K562 (cell line): ENCODE measurements around the gene IRF2BP1. TPM values are rescaled to one million over a fixed set of nuclear protein-coding genes. Genes with fewer than 3 reads are reported as not detected.
A peak's percentile ranks its signal among the peaks of the same experiment; 100 is the strongest.

Experiments
- AFF4 ChIP-seq: sonication (generic); formaldehyde crosslinking; IDR thresholded peaks from 2 replicates; pipeline ENCODE4 v1.8.0; 2023; ENCODE audit warnings: mild to moderate bottlenecking, missing genetic modification reagents
- FIP1L1 ChIP-seq: fragments of 200-400 bp; formaldehyde crosslinking; IDR thresholded peaks from 2 replicates; pipeline ENCODE4 v1.6.1; 2018; ENCODE audit warnings: mild to moderate bottlenecking, low read depth, low read length; ENCODE audit not compliant: poor library complexity, severe bottlenecking
- HMBOX1 ChIP-seq: sonication (generic); IDR thresholded peaks from 2 replicates; pipeline ENCODE4 v1.6.1; 2016
- KLF16 ChIP-seq: IDR thresholded peaks from 2 replicates; pipeline ENCODE4 v1.6.1; 2016; ENCODE audit warnings: antibody characterized with exemption
- MYNN ChIP-seq, 2 experiments: sonication (generic); formaldehyde crosslinking in 1 of 2; IDR thresholded peaks; 2 replicates each; pipeline versions ENCODE4 v1.5.0 to v1.6.1; 2016 to 2020; ENCODE audit warnings: antibody characterized with exemption in 1 of 2, missing genetic modification reagents in 1 of 2
- NFE2 ChIP-seq: IDR thresholded peaks from 2 replicates; pipeline ENCODE4 v1.6.1; 2014; ENCODE audit warnings: antibody characterized with exemption, low read depth
- NR2C1 ChIP-seq, 2 experiments: fragments of 450-650 bp; IDR thresholded peaks; 2 replicates each; pipeline ENCODE4 v1.6.1; 2017; ENCODE audit warnings: mild to moderate bottlenecking in 2 of 2, antibody characterized with exemption in 1 of 2, inconsistent platforms in 1 of 2, missing compliant biosample characterization in 1 of 2, missing genetic modification characterization in 1 of 2
- RFX7 ChIP-seq: fragments of 250-450 bp; sonication (Bioruptor Pico); IDR thresholded peaks from 2 replicates; pipeline ENCODE4 v1.5.1; 2021; ENCODE audit warnings: mild to moderate bottlenecking
- TCFL5 ChIP-seq: fragments of 250-450 bp; sonication (Bioruptor Pico); conservative IDR thresholded peaks from 2 replicates; pipeline ENCODE4 v1.6.1; 2021; ENCODE audit warnings: mild to moderate bottlenecking, moderate library complexity, matching md5 sums
- THRAP3 ChIP-seq: fragments of 450-650 bp; IDR thresholded peaks from 2 replicates; pipeline ENCODE4 v1.6.1; 2016; ENCODE audit warnings: mild to moderate bottlenecking, inconsistent platforms, borderline replicate concordance
- TRIM24 ChIP-seq, 2 experiments: fragments of 450-650 bp; IDR thresholded peaks; 2 replicates each; pipeline ENCODE4 v1.6.1; 2016
- XRCC3 ChIP-seq: fragments of 450-650 bp; IDR thresholded peaks from 2 replicates; pipeline ENCODE4 v1.6.1; 2017; ENCODE audit warnings: mild to moderate bottlenecking, moderate library complexity
- XRCC5 ChIP-seq: fragments of 200-400 bp; formaldehyde crosslinking; IDR thresholded peaks from 2 replicates; pipeline ENCODE4 v1.6.1; 2017; ENCODE audit warnings: low read depth, mild to moderate bottlenecking, low read length
- ZNF41 ChIP-seq: fragments of 250-450 bp; sonication (Bioruptor Pico); conservative IDR thresholded peaks from 2 replicates; pipeline ENCODE4 v1.4.0; 2020; ENCODE audit warnings: mild to moderate bottlenecking
- ZNF785 ChIP-seq: fragments of 250-450 bp; sonication (Bioruptor Pico); IDR thresholded peaks from 2 replicates; pipeline ENCODE4 v1.4.0; 2020; ENCODE audit warnings: mild to moderate bottlenecking
- polyA plus RNA-seq, 8 experiments: library from polyadenylated mRNA; depleted of rRNA in 4 of 8; stranded (reverse) in 5 of 8; unstranded in 3 of 8; fragments of >200 nt; fragmentation: Nextera tagmentation in 2 of 8; fragmentation: Illumina TruSeq in 1 of 8; extraction: Ambion mirVana in 2 of 8; extraction: Trizol in 1 of 8; gene quantifications; 2 replicates each; pipeline versions ENCODE4 v1.2.1 to v1.2.3, GENCODE V29; 2011 to 2014; ENCODE audit warnings: inconsistent platforms in 1 of 8, missing spikeins in 1 of 8
- total RNA-seq, 7 experiments: library from RNA; depleted of rRNA in 6 of 7; stranded (reverse); fragments of >200 nt in 6 of 7; fragmentation: Illumina TruSeq in 2 of 7; extraction: Trizol in 2 of 7; gene quantifications; 2 replicates each; pipeline versions ENCODE4 v1.2.1 to v1.2.3, GENCODE V29; 2011 to 2021; ENCODE audit warnings: low replicate concordance in 1 of 7
- TF ChIP-seq, protein P1 (sequence below): fragments of 250-450 bp; sonication (Bioruptor Pico); IDR thresholded peaks from 2 replicates; pipeline ENCODE4 v1.4.0; 2020; ENCODE audit warnings: mild to moderate bottlenecking, moderate library complexity
- TF ChIP-seq, protein P2 (sequence below): sonication (generic); formaldehyde crosslinking; IDR thresholded peaks from 2 replicates; pipeline ENCODE4 v1.8.0; 2022; ENCODE audit warnings: missing genetic modification reagents, mild to moderate bottlenecking, borderline replicate concordance
- TF ChIP-seq, protein P3 (sequence below): sonication (generic); formaldehyde crosslinking; IDR thresholded peaks from 2 replicates; pipeline ENCODE4 v1.8.0; 2022; ENCODE audit warnings: mild to moderate bottlenecking, missing genetic modification reagents, borderline replicate concordance

Gene IRF2BP1
- total and polyA plus RNA-seq, 9 of the 15 experiments (the other 6 are each of a cell fraction or from before 2014, with no cell fraction given) = 0.61 to 35.9 (median 3.5) TPM

GRCh38 chr19:45863840-45864628 is 21.9 kb downstream of the IRF2BP1 start, which contains the start of gene FOXA3 (continued):
- TF ChIP-seq THRAP3 = no peak
- TF ChIP-seq, protein P1, sequence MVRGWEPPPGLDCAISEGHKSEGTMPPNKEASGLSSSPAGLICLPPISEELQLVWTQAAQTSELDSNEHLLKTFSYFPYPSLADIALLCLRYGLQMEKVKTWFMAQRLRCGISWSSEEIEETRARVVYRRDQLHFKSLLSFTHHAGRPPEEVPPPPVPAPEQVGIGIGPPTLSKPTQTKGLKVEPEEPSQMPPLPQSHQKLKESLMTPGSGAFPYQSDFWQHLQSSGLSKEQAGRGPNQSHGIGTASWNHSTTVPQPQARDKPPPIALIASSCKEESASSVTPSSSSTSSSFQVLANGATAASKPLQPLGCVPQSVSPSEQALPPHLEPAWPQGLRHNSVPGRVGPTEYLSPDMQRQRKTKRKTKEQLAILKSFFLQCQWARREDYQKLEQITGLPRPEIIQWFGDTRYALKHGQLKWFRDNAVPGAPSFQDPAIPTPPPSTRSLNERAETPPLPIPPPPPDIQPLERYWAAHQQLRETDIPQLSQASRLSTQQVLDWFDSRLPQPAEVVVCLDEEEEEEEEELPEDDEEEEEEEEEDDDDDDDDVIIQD (CRISPR knock-in tag) = no peak
- TF ChIP-seq XRCC3 = no peak
- peak; percentile 41; the same call in 1 of the 2 replicates for TF ChIP-seq XRCC5
- TF ChIP-seq KLF16 = peak; percentile 29; the same call in 1 of the 2 replicates
- no peak for TF ChIP-seq HMBOX1
- no peak for TF ChIP-seq RFX7 (CRISPR knock-in tag)
- TF ChIP-seq, protein P2, sequence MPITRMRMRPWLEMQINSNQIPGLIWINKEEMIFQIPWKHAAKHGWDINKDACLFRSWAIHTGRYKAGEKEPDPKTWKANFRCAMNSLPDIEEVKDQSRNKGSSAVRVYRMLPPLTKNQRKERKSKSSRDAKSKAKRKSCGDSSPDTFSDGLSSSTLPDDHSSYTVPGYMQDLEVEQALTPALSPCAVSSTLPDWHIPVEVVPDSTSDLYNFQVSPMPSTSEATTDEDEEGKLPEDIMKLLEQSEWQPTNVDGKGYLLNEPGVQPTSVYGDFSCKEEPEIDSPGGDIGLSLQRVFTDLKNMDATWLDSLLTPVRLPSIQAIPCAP (CRISPR knock-in tag) = no peak
- TF ChIP-seq AFF4 (CRISPR knock-in tag) = no peak
- TF ChIP-seq MYNN (IDR thresholded peaks at IDR 0.05) = 0 out of 2 replicates have a peak, but pooled peaks have one; percentile 13
- no peak for TF ChIP-seq MYNN (CRISPR knock-in tag; IDR thresholded peaks at IDR 0.05)
- TF ChIP-seq TCFL5 (CRISPR knock-in tag) = no peak
- TF ChIP-seq TRIM24 (IDR thresholded peaks at IDR 0.05) = peak in 1 of 2 experiments; percentile 75; a peak in 3 of 4 replicates
- no peak for TF ChIP-seq ZNF41 (CRISPR knock-in tag)
- TF ChIP-seq, protein P3, sequence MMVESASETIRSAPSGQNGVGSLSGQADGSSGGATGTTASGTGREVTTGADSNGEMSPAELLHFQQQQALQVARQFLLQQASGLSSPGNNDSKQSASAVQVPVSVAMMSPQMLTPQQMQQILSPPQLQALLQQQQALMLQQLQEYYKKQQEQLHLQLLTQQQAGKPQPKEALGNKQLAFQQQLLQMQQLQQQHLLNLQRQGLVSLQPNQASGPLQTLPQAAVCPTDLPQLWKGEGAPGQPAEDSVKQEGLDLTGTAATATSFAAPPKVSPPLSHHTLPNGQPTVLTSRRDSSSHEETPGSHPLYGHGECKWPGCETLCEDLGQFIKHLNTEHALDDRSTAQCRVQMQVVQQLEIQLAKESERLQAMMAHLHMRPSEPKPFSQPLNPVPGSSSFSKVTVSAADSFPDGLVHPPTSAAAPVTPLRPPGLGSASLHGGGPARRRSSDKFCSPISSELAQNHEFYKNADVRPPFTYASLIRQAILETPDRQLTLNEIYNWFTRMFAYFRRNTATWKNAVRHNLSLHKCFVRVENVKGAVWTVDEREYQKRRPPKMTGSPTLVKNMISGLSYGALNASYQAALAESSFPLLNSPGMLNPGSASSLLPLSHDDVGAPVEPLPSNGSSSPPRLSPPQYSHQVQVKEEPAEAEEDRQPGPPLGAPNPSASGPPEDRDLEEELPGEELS (CRISPR knock-in tag) = no peak
- no peak for TF ChIP-seq NFE2
- TF ChIP-seq FIP1L1 = peak; percentile 31
- no peak for TF ChIP-seq NR2C1 (IDR thresholded peaks at IDR 0.05)
- no peak for TF ChIP-seq NR2C1 (tag; IDR thresholded peaks at IDR 0.05)
- TF ChIP-seq ZNF785 (CRISPR knock-in tag) = no peak
